Mesenchymal stem cell (in vitro differentiated cells and primary cell): Measurements from ENCODE around the gene KIF4B.
A peak's percentile ranks its signal among the peaks of the same experiment; 100 is the strongest.
"Not testable (repeated sequence)": the region's sequence is repeated elsewhere in the genome, so short reads cannot be mapped to it uniquely, and the experiment has no call there.

Source experiments
- DNase-seq: peaks from one replicate; pipeline ENCODE4 v3.0.0-alpha.2; 2013
- H2AFZ ChIP-seq: one replicate; pipeline ENCODE4 v1.6.1; 2013; ENCODE audit warnings: low read depth, mild to moderate bottlenecking, control low read depth, inconsistent platforms, low read length, moderate library complexity
- H2AK5ac ChIP-seq: 2 replicates; pipeline ENCODE4 v1.6.1; 2013; ENCODE audit warnings: low read length, moderate library complexity, mild to moderate bottlenecking, inconsistent platforms; ENCODE audit not compliant: severe bottlenecking
- H2BK120ac ChIP-seq: one replicate; pipeline ENCODE4 v1.6.1; 2013; ENCODE audit warnings: low read depth, mild to moderate bottlenecking, inconsistent platforms, low read length, moderate library complexity
- H2BK12ac ChIP-seq, 2 experiments: one replicate each; pipeline ENCODE4 v1.6.1; 2013; ENCODE audit warnings: inconsistent platforms in 2 of 2, low read length in 2 of 2, mild to moderate bottlenecking in 2 of 2, moderate library complexity in 2 of 2, control low read depth in 1 of 2
- H2BK15ac ChIP-seq: one replicate; pipeline ENCODE4 v1.6.1; 2013; ENCODE audit warnings: mild to moderate bottlenecking, low read depth, inconsistent platforms; ENCODE audit not compliant: poor library complexity, severe bottlenecking
- H2BK5ac ChIP-seq: 2 replicates; pipeline ENCODE4 v1.6.1; 2013; ENCODE audit warnings: low read depth, mild to moderate bottlenecking, low read length, control low read depth, inconsistent platforms; ENCODE audit not compliant: poor library complexity, severe bottlenecking
- H3K14ac ChIP-seq, 2 experiments: one replicate each; pipeline ENCODE4 v1.6.1; 2013; ENCODE audit warnings: inconsistent platforms in 2 of 2, low read length in 2 of 2, control low read depth in 1 of 2, mild to moderate bottlenecking in 1 of 2, moderate library complexity in 1 of 2
- H3K18ac ChIP-seq, 2 experiments: one replicate each; pipeline ENCODE4 v1.6.1; 2013; ENCODE audit warnings: inconsistent platforms in 2 of 2, low read length in 2 of 2, control low read depth in 1 of 2, low read depth in 1 of 2, mild to moderate bottlenecking in 1 of 2
- H3K23ac ChIP-seq, 2 experiments: one replicate each; pipeline ENCODE4 v1.6.1; 2013; ENCODE audit warnings: inconsistent platforms in 2 of 2, low read length in 2 of 2, mild to moderate bottlenecking in 2 of 2, moderate library complexity in 2 of 2, control low read depth in 1 of 2
- H3K27ac ChIP-seq: 2 replicates; pipeline ENCODE4 v1.5.1; 2013; ENCODE audit warnings: mild to moderate bottlenecking, moderate library complexity, low read length, control low read depth, inconsistent platforms; ENCODE audit not compliant: poor library complexity, severe bottlenecking
- H3K27me3 ChIP-seq, 2 experiments: 2 replicates each; pipeline versions ENCODE4 v1.6.1 to v1.7.0; 2013; ENCODE audit warnings: low read length in 2 of 2, mild to moderate bottlenecking in 2 of 2, moderate library complexity in 2 of 2, control low read depth in 1 of 2, inconsistent platforms in 1 of 2; ENCODE audit not compliant: control insufficient read depth in 1 of 2, insufficient read depth in 1 of 2
- H3K36me3 ChIP-seq, 2 experiments: 2 replicates each; pipeline versions ENCODE4 v1.6.1 to v1.7.0; 2013; ENCODE audit warnings: low read length in 2 of 2, control low read depth in 1 of 2, inconsistent platforms in 1 of 2, low read depth in 1 of 2, mild to moderate bottlenecking in 1 of 2; ENCODE audit not compliant: insufficient read depth in 2 of 2, control insufficient read depth in 1 of 2
- H3K4ac ChIP-seq, 2 experiments: one replicate each; pipeline ENCODE4 v1.6.1; 2013; ENCODE audit warnings: inconsistent platforms in 2 of 2, low read length in 2 of 2, mild to moderate bottlenecking in 2 of 2, moderate library complexity in 2 of 2, control low read depth in 1 of 2, low read depth in 1 of 2
- H3K4me1 ChIP-seq: 2 replicates; pipeline ENCODE4 v1.6.1; 2013; ENCODE audit warnings: low read depth, low read length, control low read depth; ENCODE audit not compliant: control insufficient read depth, insufficient read depth
- H3K4me2 ChIP-seq: 2 replicates; pipeline ENCODE4 v1.6.1; 2013; ENCODE audit warnings: low read length, mild to moderate bottlenecking, inconsistent platforms; ENCODE audit not compliant: poor library complexity, severe bottlenecking
- H3K4me3 ChIP-seq, 2 experiments: 2 replicates each; pipeline versions ENCODE4 v1.5.1 to v1.7.0; 2013; ENCODE audit warnings: low read length in 2 of 2, mild to moderate bottlenecking in 2 of 2, control low read depth in 1 of 2, low read depth in 1 of 2; ENCODE audit not compliant: insufficient read depth in 1 of 2
- H3K79me1 ChIP-seq: replicated peaks from 2 replicates; pipeline ENCODE4 v1.6.1; 2013; ENCODE audit warnings: mild to moderate bottlenecking, control low read depth, low read length, inconsistent platforms; ENCODE audit not compliant: poor library complexity, severe bottlenecking
- H3K9ac ChIP-seq: 2 replicates; pipeline ENCODE4 v1.7.0; 2013; ENCODE audit warnings: mild to moderate bottlenecking, low read length, moderate library complexity
- H3K9me3 ChIP-seq: 2 replicates; pipeline ENCODE4 v1.7.0; 2013; ENCODE audit warnings: mild to moderate bottlenecking, low read length; ENCODE audit not compliant: control insufficient read depth
- H4K8ac ChIP-seq: one replicate; pipeline ENCODE4 v1.6.1; 2013; ENCODE audit warnings: inconsistent platforms, mild to moderate bottlenecking, low read length, moderate library complexity
- H4K91ac ChIP-seq: one replicate; pipeline ENCODE4 v1.6.1; 2013; ENCODE audit warnings: mild to moderate bottlenecking, low read length, inconsistent platforms
- WGBS: methylation state at CpG from one replicate; pipeline ENCODE4 v1.1.7; 2013; ENCODE audit warnings: mixed read lengths; 5-methylcytosine and 5-hydroxymethylcytosine counted together

KIF4B gene

GRCh38 chr5:155004138-155004744 is 9.3 kb upstream of the KIF4B start:
- no peaks in the 10 kb centered on the region for H3K4me1 ChIP-seq
- H4K91ac ChIP-seq: no peak overlapping the region
- H2BK15ac ChIP-seq: no peak overlapping the region
- H3K4me2 ChIP-seq: no peak overlapping the region
- no peak overlapping the region for H2AK5ac ChIP-seq
- H3K9ac ChIP-seq: no peak overlapping the region
- H3K27me3 ChIP-seq: peaks cover 0 to 14% of the 10 kb centered on the region in 2 experiments
- H3K4ac ChIP-seq: no peak overlapping the region
- 61% methylated on average over 11 of the region's 11 CpGs for WGBS
- no peaks in the 10 kb centered on the region for H3K36me3 ChIP-seq
- no peaks in the 10 kb centered on the region for H3K9me3 ChIP-seq
- no peak overlapping the region for H3K23ac ChIP-seq
- H3K14ac ChIP-seq: no peak overlapping the region
- no peak overlapping the region for H3K27ac ChIP-seq
- no peaks in the 10 kb centered on the region for H3K79me1 ChIP-seq
- H4K8ac ChIP-seq: no peak overlapping the region
- no peak overlapping the region for H2BK120ac ChIP-seq
- no peak overlapping the region for H2BK12ac ChIP-seq
- no peak overlapping the region for H3K18ac ChIP-seq
- no peak overlapping the region for H3K4me3 ChIP-seq
- no peak overlapping the region for H2AFZ ChIP-seq
- no peak overlapping the region for H2BK5ac ChIP-seq
- DNase-seq: peak; percentile 14

GRCh38 chr5:155006265-155006664 is 7.3 kb upstream of the KIF4B start:
- WGBS: no CpG with 5 or more reads among the region's 1 CpG
- not testable (repeated sequence) for H3K4me3 ChIP-seq, H2BK15ac ChIP-seq

GRCh38 chr5:155008669-155009068 is 4.9 kb upstream of the KIF4B start:
- H2AFZ ChIP-seq: no peak overlapping the region
- no peaks in the 10 kb centered on the region for H3K9me3 ChIP-seq
- H2BK5ac ChIP-seq: no peak overlapping the region
- no peak overlapping the region for H3K4me3 ChIP-seq
- no peak overlapping the region for H3K18ac ChIP-seq
- H3K27me3 ChIP-seq: peaks cover 0 to 14% of the 10 kb centered on the region in 2 experiments
- no peaks in the 10 kb centered on the region for H3K79me1 ChIP-seq
- whole genome bisulfite sequencing: 93% methylated on average over 2 of the region's 3 CpGs
- H2BK12ac ChIP-seq: no peak overlapping the region
- H3K36me3 ChIP-seq: no peaks in the 10 kb centered on the region
- H4K8ac ChIP-seq: no peak overlapping the region
- no peaks in the 10 kb centered on the region for H3K4me1 ChIP-seq
- no peak overlapping the region for H2AK5ac ChIP-seq
- H3K4me2 ChIP-seq: no peak overlapping the region
- H3K23ac ChIP-seq: no peak overlapping the region
- DNase-seq: no peak
- H3K14ac ChIP-seq: no peak overlapping the region
- no peak overlapping the region for H3K9ac ChIP-seq
- no peak overlapping the region for H2BK15ac ChIP-seq
- no peak overlapping the region for H3K27ac ChIP-seq
- no peak overlapping the region for H4K91ac ChIP-seq
- no peak overlapping the region for H2BK120ac ChIP-seq
- H3K4ac ChIP-seq: no peak overlapping the region

More at GRCh38 chr5:155006265-155006664, 7.3 kb upstream of the KIF4B start:
- H2BK5ac ChIP-seq, H3K9ac ChIP-seq, H3K79me1 ChIP-seq, H3K4ac ChIP-seq, H3K4me1 ChIP-seq, DNase-seq, H2AFZ ChIP-seq, H3K27ac ChIP-seq, H3K4me2 ChIP-seq, H2AK5ac ChIP-seq, H3K36me3 ChIP-seq, H4K8ac ChIP-seq, H3K14ac ChIP-seq, H3K23ac ChIP-seq, H2BK12ac ChIP-seq, H3K18ac ChIP-seq, H4K91ac ChIP-seq, H2BK120ac ChIP-seq, H3K9me3 ChIP-seq: not testable (repeated sequence)
- peaks cover 0 to 14% of the 10 kb centered on the region in 2 experiments for H3K27me3 ChIP-seq

GRCh38 chr5:155010881-155011280 is 2.7 kb upstream of the KIF4B start:
- no peak overlapping the region for H2BK5ac ChIP-seq
- no peak overlapping the region for H3K4ac ChIP-seq
- H3K9ac ChIP-seq: no peak overlapping the region
- no peak overlapping the region for H3K4me2 ChIP-seq
- H2AFZ ChIP-seq: no peak overlapping the region
- H3K27ac ChIP-seq: no peak overlapping the region
- H3K4me1 ChIP-seq: no peaks in the 10 kb centered on the region
- no peak overlapping the region for H3K4me3 ChIP-seq
- no peak overlapping the region for H3K18ac ChIP-seq
- no peak overlapping the region for H4K8ac ChIP-seq
- no peak for DNase-seq
- 81% methylated on average over 2 of the region's 3 CpGs for WGBS
- H3K36me3 ChIP-seq: no peaks in the 10 kb centered on the region
- no peak overlapping the region for H2AK5ac ChIP-seq
- no peak overlapping the region for H3K23ac ChIP-seq
- no peak overlapping the region for H2BK15ac ChIP-seq
- H3K27me3 ChIP-seq: peaks cover 0 to 4% of the 10 kb centered on the region in 2 experiments
- no peak overlapping the region for H2BK12ac ChIP-seq
- H2BK120ac ChIP-seq: no peak overlapping the region
- no peaks in the 10 kb centered on the region for H3K9me3 ChIP-seq
- no peak overlapping the region for H4K91ac ChIP-seq
- H3K79me1 ChIP-seq: no peaks in the 10 kb centered on the region
- no peak overlapping the region for H3K14ac ChIP-seq
